Endothelial cell of umbilical vein (primary cell): ENCODE data around the gene CUL3. TPM values are rescaled to one million over a fixed set of nuclear protein-coding genes. Genes with fewer than 3 reads are reported as not detected.

Experiments used
- BruUV-seq: library from RNA; stranded (reverse); fragments of 400-500 nt; replicated peaks from 2 replicates; lab custom pipeline; 2021; lab: Mats Ljungman, UMichigan
- CTCF ChIA-PET: fragments of 300-600, 350-600 bp; sonication (Branson Sonifier 250); formaldehyde crosslinking; loops from one replicate; lab custom pipeline; 2021; ENCODE audit warnings: antibody characterized with exemption, inconsistent platforms; lab: Charles Lee
- POLR2A ChIA-PET: fragments of 300-600, 350-600 bp; sonication (Branson Sonifier 250); formaldehyde crosslinking; loops from one replicate; lab custom pipeline; 2021; ENCODE audit warnings: antibody characterized with exemption, inconsistent platforms; lab: Charles Lee
- DNase-seq: peaks from one replicate; pipeline ENCODE4 v3.0.0-alpha.2; 2011; ENCODE audit warnings: low read depth, low spot score
- FAIRE-seq: peaks from 2 replicates; lab custom pipeline; 2011; peaks lifted over from hg19 to GRCh38; lab: Jason Lieb, UNC
- H2AFZ ChIP-seq: 2 replicates; pipeline ENCODE4 v1.6.0; 2012; ENCODE audit warnings: low read depth, low read length, control low read depth, inconsistent platforms
- H3K27ac ChIP-seq: 2 replicates; pipeline ENCODE4 v1.5.1; 2011; ENCODE audit warnings: low read depth, mild to moderate bottlenecking, control low read depth, low read length, moderate library complexity; ENCODE audit not compliant: insufficient read depth
- H3K27me3 ChIP-seq, 2 experiments: 2 replicates each; pipeline versions ENCODE4 v1.6.0 to v1.6.1; 2011; ENCODE audit warnings: low read length in 2 of 2, mixed read lengths in 1 of 2; ENCODE audit not compliant: control insufficient read depth in 2 of 2, insufficient read depth in 2 of 2
- H3K36me3 ChIP-seq, 2 experiments: 2 replicates in 1 of 2; 3 replicates in 1 of 2; pipeline ENCODE4 v1.5.1; 2011; ENCODE audit warnings: low read length in 2 of 2, mild to moderate bottlenecking in 1 of 2, moderate library complexity in 1 of 2; ENCODE audit not compliant: control insufficient read depth in 2 of 2, insufficient read depth in 2 of 2; ENCODE audit errors: extremely low read depth in 1 of 2
- H3K4me1 ChIP-seq: 3 replicates; pipeline ENCODE4 v1.5.1; 2011; ENCODE audit warnings: mild to moderate bottlenecking, low read length; ENCODE audit not compliant: control insufficient read depth, insufficient read depth; ENCODE audit errors: extremely low read depth
- H3K4me2 ChIP-seq: 2 replicates; pipeline ENCODE4 v1.6.1; 2011; ENCODE audit warnings: low read length, control low read depth, mixed read lengths; ENCODE audit not compliant: insufficient read depth
- H3K4me3 ChIP-seq, 3 experiments: fragments of 200-600 bp in 1 of 3; sonication (generic), shearing (Covaris generic) in 1 of 3; replicated peaks in 1 of 3; 2 replicates each; pipeline ENCODE4 v1.5.1; 2011 to 2016; ENCODE audit warnings: control low read depth in 3 of 3, low read length in 3 of 3, mild to moderate bottlenecking in 2 of 3, inconsistent platforms in 1 of 3, low read depth in 1 of 3, moderate library complexity in 1 of 3; ENCODE audit not compliant: insufficient read depth in 1 of 3
- H3K79me2 ChIP-seq: 2 replicates; pipeline ENCODE4 v1.6.0; 2012; ENCODE audit warnings: low read length, inconsistent platforms; ENCODE audit not compliant: control insufficient read depth, insufficient read depth
- H3K9ac ChIP-seq: replicated peaks from 2 replicates; pipeline ENCODE3; 2011; ENCODE audit warnings: low read length, control low read depth; ENCODE audit not compliant: insufficient read depth; ENCODE audit errors: extremely low read depth
- H3K9me1 ChIP-seq: replicated peaks from 3 replicates; pipeline ENCODE4 v1.6.0; 2011; ENCODE audit warnings: mild to moderate bottlenecking, low read length; ENCODE audit not compliant: control insufficient read depth, insufficient read depth; ENCODE audit errors: extremely low read depth
- H3K9me3 ChIP-seq: replicated peaks from 2 replicates; pipeline ENCODE4 v1.5.1; 2012; ENCODE audit warnings: low read length, inconsistent platforms; ENCODE audit not compliant: control insufficient read depth, insufficient read depth
- H4K20me1 ChIP-seq: replicated peaks from 2 replicates; pipeline ENCODE3; 2011; ENCODE audit warnings: mild to moderate bottlenecking, low read length; ENCODE audit not compliant: control insufficient read depth, insufficient read depth; ENCODE audit errors: extremely low read depth
- CTCF ChIP-seq, 2 donors: IDR thresholded peaks; 1 replicate in 1 of 2; 2 replicates in 1 of 2; pipeline ENCODE4 v1.5.1; 2011; ENCODE audit warnings: low read length in 2 of 2, mild to moderate bottlenecking in 2 of 2, moderate library complexity in 2 of 2, control low read depth in 1 of 2, inconsistent platforms in 1 of 2, low read depth in 1 of 2; ENCODE audit not compliant: insufficient read depth in 1 of 2; ENCODE audit errors: extremely low read depth in 1 of 2
- EZH2 ChIP-seq: IDR thresholded peaks from 2 replicates; pipeline ENCODE4 v1.6.1; 2012; ENCODE audit warnings: borderline replicate concordance, low read depth, mild to moderate bottlenecking, moderate library complexity, low read length, inconsistent platforms; ENCODE audit not compliant: severe bottlenecking
- FOS ChIP-seq: IDR thresholded peaks from 2 replicates; pipeline ENCODE4 v1.6.1; 2011; ENCODE audit warnings: mild to moderate bottlenecking, low read length, moderate library complexity, borderline replicate concordance; ENCODE audit not compliant: insufficient read depth
- GATA2 ChIP-seq: IDR thresholded peaks from 2 replicates; pipeline ENCODE4 v1.7.0; 2011; ENCODE audit warnings: low read depth, mild to moderate bottlenecking, moderate library complexity, mixed read lengths, low read length; ENCODE audit not compliant: insufficient read length, insufficient read depth
- JUN ChIP-seq: IDR thresholded peaks from 2 replicates; pipeline ENCODE4 v1.6.1; 2011; ENCODE audit warnings: borderline replicate concordance, low read depth; ENCODE audit not compliant: insufficient read length, insufficient read depth
- MYC ChIP-seq: IDR thresholded peaks from one replicate; pipeline ENCODE4 v1.6.1; 2011; ENCODE audit warnings: mild to moderate bottlenecking, low read depth, low read length
- POLR2A ChIP-seq: IDR thresholded peaks from 2 replicates; pipeline ENCODE4 v1.6.1; 2012; ENCODE audit warnings: low read depth, mild to moderate bottlenecking, control low read depth, low read length
- POLR2AphosphoS5 ChIP-seq: IDR thresholded peaks from 2 replicates; pipeline ENCODE4 v1.6.1; 2012; ENCODE audit warnings: low read depth, mild to moderate bottlenecking, control low read depth, low read length, moderate library complexity; ENCODE audit not compliant: insufficient read depth
- dilution Hi-C: fragments of 300-500 bp; cut with MboI; formaldehyde crosslinking; loops from one replicate; pipeline ENCODE4 v1.15.0; 2019; ENCODE audit warnings: low sequenced_read_pairs; ENCODE audit not compliant: extremely low pct_ligation_motif_present
- intact Hi-C: fragments of 100-400 bp; cut with micrococcal nuclease; formaldehyde crosslinking; loops from one replicate; pipeline ENCODE4 v1.10.0; 2022
- polyA plus RNA-seq, 4 experiments: library from polyadenylated mRNA; depleted of rRNA in 3 of 4; stranded (reverse) in 3 of 4; unstranded in 1 of 4; fragments of >200 nt; gene quantifications; 2 replicates each; pipeline versions ENCODE4 v1.2.1 to v1.2.3, GENCODE V29; 2011 to 2012; ENCODE audit warnings: missing spikeins in 1 of 4
- total RNA-seq: library from RNA; stranded (reverse); gene quantifications from 2 replicates; pipeline ENCODE4 v1.2.3, GENCODE V29; 2021
- TF ChIP-seq, protein P1 (sequence below): IDR thresholded peaks from 2 replicates; pipeline ENCODE4 v1.6.1; 2011; ENCODE audit not compliant: insufficient read depth, insufficient read length

The CUL3 gene
- total and polyA plus RNA-seq, 2 donors (not counting 3 experiments of a cell fraction or from before 2014, with no cell fraction given), result 22.7 to 82.3 TPM

DNA sequence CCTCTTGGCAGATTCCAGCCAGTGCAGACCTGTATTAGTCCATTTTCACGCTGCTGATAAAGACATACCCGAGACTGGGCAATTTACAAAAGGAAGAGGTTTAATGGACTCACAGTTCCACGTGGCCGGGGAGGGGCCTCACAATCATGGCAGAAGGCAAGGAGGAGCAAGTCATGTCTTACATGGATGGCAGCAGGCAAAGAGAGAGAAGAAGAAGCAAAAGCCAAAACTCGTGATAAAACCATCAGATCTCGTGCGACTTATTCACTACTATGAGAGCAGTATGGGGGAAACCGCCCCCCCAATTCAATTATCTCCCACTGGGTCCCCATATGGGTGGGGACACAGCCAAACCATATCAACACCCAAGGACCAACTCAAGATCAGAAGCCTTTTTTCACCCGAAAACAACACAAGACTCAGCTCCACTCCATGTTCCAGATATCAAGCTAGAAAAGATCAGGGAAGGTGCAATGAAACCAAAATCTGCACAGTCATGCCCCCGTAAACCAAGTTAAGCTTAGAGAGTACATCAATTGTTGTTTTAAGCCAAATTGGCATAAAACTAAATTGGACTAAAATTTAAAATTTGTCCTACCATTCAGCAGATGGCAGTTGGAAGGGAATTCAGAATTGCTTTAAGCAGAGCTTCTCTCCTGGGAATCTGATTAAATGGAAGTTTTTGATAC, 127.6 kb downstream of the CUL3 start:
- FAIRE-seq (no peak), DNase-seq (no peak)
- Histone ChIP-seq H2AFZ (no peak overlapping the region), H4K20me1 (no peaks in the 10 kb centered on the region), H3K9ac (no peak overlapping the region), H3K9me3 (no peaks in the 10 kb centered on the region), H3K9me1 (no peaks in the 10 kb centered on the region), H3K79me2 (no peaks in the 10 kb centered on the region), H3K4me2 (no peak overlapping the region), H3K27me3 (no peaks in the 10 kb centered on the region), H3K4me1 (no peaks in the 10 kb centered on the region), H3K36me3 (no peaks in the 10 kb centered on the region), H3K27ac (no peak overlapping the region), H3K4me3 (no peak overlapping the region)
- ChIA-PET CTCF (interaction anchor here (0.9 to 1.2 kb wide), 2 partner anchors 8 to 12 kb away, joined by 5 read pairs; no protein-coding TSS in a partner anchor), POLR2A (no interaction called here)
- TF ChIP-seq EZH2, result no peak
- dilution Hi-C loops (no loop called here), intact Hi-C loops (no loop called here)
- no TSS peak for BruUV-seq

DNA sequence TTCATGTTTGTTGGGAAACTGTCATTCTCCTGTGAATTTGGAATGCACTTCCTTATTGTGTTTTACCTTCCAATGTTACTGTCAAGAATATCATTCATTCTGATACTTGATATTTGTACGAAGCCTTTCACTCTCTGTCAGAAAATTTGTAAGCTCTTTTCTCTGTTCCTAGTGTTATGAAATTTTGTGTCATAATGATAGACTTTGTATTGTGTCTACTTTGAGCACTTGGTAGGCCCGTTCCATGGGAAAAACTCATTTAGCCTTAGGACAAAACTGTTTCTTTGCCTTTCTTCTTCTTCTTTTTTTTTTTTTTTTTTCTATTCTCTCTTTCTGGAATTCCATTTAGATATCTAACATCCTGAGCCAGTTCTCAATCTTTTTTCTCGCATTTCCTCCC, 131.3 kb downstream of the CUL3 start:
- Histone ChIP-seq H3K4me3 (no peak overlapping the region), H3K9me3 (no peaks in the 10 kb centered on the region), H2AFZ (no peak overlapping the region), H3K4me1 (peaks cover 7% of the 10 kb centered on the region), H3K4me2 (no peak overlapping the region), H3K36me3 (no peaks in the 10 kb centered on the region), H3K79me2 (no peaks in the 10 kb centered on the region), H4K20me1 (no peaks in the 10 kb centered on the region), H3K27ac (no peak overlapping the region), H3K9ac (no peak overlapping the region), H3K27me3 (no peaks in the 10 kb centered on the region), H3K9me1 (no peaks in the 10 kb centered on the region)
- dilution Hi-C loops (no loop called here), intact Hi-C loops (no loop called here)
- ChIA-PET CTCF (interaction anchor here (0.7 to 1.5 kb wide), 5 partner anchors 13 to 484 kb away, joined by 3 to 6 read pairs (median 4); no protein-coding TSS in a partner anchor), POLR2A (no interaction called here)
- TF ChIP-seq, protein P1, sequence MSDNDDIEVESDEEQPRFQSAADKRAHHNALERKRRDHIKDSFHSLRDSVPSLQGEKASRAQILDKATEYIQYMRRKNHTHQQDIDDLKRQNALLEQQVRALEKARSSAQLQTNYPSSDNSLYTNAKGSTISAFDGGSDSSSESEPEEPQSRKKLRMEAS, result no peak
- TF ChIP-seq POLR2A (no peak), EZH2 (no peak), CTCF (IDR thresholded peaks at IDR 0.05; ENCODE audit: extremely low read depth in 1 of 2, insufficient read depth in 1 of 2, low read depth in 1 of 2, low read length in 2 of 2) (no peak), POLR2AphosphoS5 (no peak), MYC (no peak), FOS (no peak), JUN (no peak), GATA2 (no peak)
- FAIRE-seq, result no peak
- no peak for DNase-seq
- no TSS peak for BruUV-seq
